HepG2 (cell line): ENCODE results near the gene ALOX5AP.

Source experiments
- CEBPB ChIP-seq: IDR thresholded peaks from 2 replicates; pipeline ENCODE4 v1.6.1; 2011; ENCODE audit warnings: low read depth, low read length, improper control_type of control experiment, borderline replicate concordance
- RFX3 ChIP-seq: IDR thresholded peaks from 2 replicates; pipeline ENCODE4 v1.6.1; 2016; ENCODE audit warnings: missing biosample characterization, missing genetic modification reagents
- ZKSCAN5 ChIP-seq: sonication (generic); formaldehyde crosslinking; IDR thresholded peaks from 2 replicates; pipeline ENCODE4 v1.5.1; 2020; ENCODE audit warnings: mild to moderate bottlenecking, missing genetic modification reagents
- ZNF674 ChIP-seq: sonication (generic); formaldehyde crosslinking; IDR thresholded peaks from 2 replicates; pipeline ENCODE4 v1.5.0; 2020; ENCODE audit warnings: low read depth, mild to moderate bottlenecking, missing genetic modification reagents

GRCh38 chr13:30687601-30688000, 47.7 kb upstream of the ALOX5AP start:
- TF ChIP-seq ZNF674 (CRISPR knock-in tag) (no peak), ZKSCAN5 (CRISPR knock-in tag) (no peak), CEBPB (no peak), RFX3 (CRISPR knock-in tag) (no peak)
